GM19043 (cell line): Measurements from ENCODE around the gene ZSCAN31.
A peak's percentile ranks its signal among the peaks of the same experiment; 100 is the strongest.

Experiments used
- ATAC-seq: cut with Tn5 transposase; IDR thresholded peaks from one replicate; pipeline ENCODE4 v1.9.1; 2021; ENCODE audit warnings: low read depth; ENCODE audit not compliant: unreplicated experiment

ZSCAN31 gene

GRCh38 chr6:28353981-28354676, 18.2 kb upstream of the ZSCAN31 start:
- ATAC-seq: no peak

- no peak for ATAC-seq
These were observed 17.4 kb upstream of the ZSCAN31 start for GRCh38 chr6:28353356-28353755.

GRCh38 chr6:28351493-28351925, 15.6 kb upstream of the ZSCAN31 start:
- ATAC-seq: no peak

GRCh38 chr6:28351087-28351486, 15.1 kb upstream of the ZSCAN31 start:
- ATAC-seq: no peak

DNA sequence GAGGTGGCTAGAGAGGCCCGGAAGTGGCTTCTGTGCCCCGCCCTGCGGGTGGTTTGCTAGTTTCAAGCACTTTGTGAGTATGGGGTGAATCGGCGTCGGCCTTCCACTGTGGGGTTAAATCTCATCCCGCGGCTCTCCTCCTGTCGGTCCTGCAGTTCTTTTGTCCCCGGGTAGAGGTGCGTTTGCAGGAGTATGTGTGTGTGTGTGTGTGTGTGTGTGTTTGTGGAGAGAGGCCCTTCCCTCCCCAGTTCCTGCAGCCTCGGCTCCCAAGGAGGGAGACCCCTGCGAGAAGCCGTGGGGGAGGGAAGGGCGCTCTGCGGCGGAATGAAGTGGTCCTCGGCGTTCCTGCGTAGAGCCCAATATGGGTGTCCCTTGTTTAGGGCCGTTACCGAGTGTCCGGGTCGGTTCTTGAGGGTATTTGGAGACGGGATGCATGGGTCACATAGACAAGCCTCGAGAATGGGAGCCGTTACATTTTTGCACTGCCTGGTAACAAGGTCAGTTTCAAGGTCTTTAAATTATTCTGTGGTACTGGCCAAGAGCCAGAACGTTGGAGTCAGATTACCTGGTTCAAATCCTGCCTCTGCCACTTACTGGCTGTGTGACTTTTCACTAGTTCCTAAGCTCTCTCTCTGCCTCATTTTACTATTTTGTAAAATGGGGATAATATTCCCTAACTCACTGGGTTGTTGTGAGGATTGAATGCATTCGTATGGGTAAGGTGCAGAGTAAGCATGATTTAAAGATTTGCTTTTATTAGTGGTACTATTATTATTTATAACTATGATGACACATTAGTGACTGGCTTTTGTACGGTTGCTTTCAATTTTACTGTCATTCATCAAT, 14.2 kb upstream of the ZSCAN31 start, which contains the start of gene ZKSCAN3:
Gene ZKSCAN3, plus strand, starts transcription at position 56 of the 846 bp plus-strand sequence. CDS start 9,640 bp downstream, outside the sequence.
- ATAC-seq: peak; percentile 94

GRCh38 chr6:28349344-28349891, 13.5 kb upstream of the ZSCAN31 start:
- ATAC-seq: peak; percentile 24

DNA sequence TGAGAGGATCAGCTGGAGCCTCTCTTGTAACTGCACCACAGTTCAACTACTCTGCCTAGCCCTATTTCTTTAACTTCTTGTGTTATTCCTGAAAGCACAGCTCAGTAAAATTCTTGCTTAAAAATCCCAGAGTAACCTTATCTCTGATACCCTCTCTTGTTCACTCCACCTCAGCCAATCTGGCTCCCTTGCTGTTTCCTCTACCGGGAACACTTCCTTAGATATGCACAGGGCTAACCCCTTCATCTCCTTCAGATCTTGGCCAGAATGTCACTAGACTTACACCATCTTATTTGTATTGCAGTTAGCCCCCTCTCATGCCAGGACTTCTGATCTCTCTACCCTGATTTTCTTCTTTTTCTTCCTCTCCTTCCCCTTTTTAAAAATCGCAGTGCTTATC, 11.2 kb upstream of the ZSCAN31 start:
- no peak for ATAC-seq

- ATAC-seq: no peak
These were observed 9.3 kb upstream of the ZSCAN31 start for GRCh38 chr6:28345201-28345600.

GRCh38 chr6:28343898-28344677, 8.1 kb upstream of the ZSCAN31 start:
- no peak for ATAC-seq

GRCh38 chr6:28340310-28341095, 4.6 kb upstream of the ZSCAN31 start:
- ATAC-seq: no peak

- ATAC-seq: no peak
These were observed 1.2 kb upstream of the ZSCAN31 start for GRCh38 chr6:28337121-28337520.

- peak; percentile 42 for ATAC-seq
These were observed 554 bp upstream of the ZSCAN31 start for GRCh38 chr6:28336284-28337120.

- ATAC-seq: peak; percentile 6
These were observed 846 bp downstream of the ZSCAN31 start for GRCh38 chr6:28335040-28335563.

DNA sequence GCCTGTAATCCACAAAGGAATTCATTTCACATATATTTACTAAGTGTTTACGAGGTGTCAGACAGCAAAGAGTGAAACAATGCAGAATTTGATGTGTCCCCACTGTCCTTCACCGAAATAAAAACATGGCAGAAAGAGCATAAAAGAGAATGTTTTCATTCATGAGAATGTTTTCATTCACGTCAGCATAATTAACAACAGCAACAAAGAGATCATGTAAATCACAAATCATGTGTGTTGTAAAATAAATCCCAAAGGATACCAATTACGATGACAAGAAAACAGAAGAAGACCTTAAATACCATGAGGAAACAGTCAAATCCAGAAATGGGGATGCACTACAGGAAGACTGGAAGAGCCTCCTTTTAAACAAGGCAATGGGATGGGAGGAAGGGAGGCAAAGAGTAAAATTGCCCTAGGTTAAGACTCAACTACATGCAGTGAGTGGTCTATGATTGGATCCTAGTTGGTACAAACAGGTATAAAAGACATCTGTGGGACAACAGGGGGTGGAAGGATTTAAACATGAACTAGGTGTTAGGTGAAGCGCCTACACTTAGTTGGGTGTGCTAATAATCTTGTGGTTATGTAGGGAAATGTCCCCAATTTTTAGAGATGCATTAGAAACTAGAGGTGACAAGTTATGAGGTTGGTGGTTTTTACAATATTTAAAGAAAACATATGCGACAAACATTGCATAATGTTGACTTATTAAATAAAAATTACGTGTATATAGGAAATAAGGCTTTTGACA, 1.5 kb downstream of the ZSCAN31 start:
- no peak for ATAC-seq

- ATAC-seq: no peak
These were observed 2.3 kb downstream of the ZSCAN31 start for GRCh38 chr6:28333599-28334018.

DNA sequence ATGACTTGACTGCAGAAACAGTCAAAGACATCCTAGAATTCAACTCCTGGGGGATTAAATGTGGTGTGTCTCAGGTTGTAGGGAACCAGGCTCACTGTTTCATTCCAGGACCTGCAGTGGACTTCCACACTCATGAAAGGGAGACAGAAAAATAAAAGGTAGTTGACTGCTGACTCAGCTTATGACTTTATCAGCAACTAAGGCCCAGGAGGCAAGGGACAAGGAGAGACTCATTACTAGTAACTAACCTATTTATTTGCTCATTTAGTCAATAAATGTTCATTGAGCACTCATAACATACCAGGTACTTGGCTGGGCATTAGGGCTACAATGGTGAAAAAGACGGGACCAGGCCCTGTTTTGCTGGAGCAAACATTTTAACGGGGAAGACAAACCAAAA, 2.9 kb downstream of the ZSCAN31 start:
- no peak for ATAC-seq

- no peak for ATAC-seq
These were observed 5.9 kb downstream of the ZSCAN31 start for GRCh38 chr6:28330041-28330440.

DNA sequence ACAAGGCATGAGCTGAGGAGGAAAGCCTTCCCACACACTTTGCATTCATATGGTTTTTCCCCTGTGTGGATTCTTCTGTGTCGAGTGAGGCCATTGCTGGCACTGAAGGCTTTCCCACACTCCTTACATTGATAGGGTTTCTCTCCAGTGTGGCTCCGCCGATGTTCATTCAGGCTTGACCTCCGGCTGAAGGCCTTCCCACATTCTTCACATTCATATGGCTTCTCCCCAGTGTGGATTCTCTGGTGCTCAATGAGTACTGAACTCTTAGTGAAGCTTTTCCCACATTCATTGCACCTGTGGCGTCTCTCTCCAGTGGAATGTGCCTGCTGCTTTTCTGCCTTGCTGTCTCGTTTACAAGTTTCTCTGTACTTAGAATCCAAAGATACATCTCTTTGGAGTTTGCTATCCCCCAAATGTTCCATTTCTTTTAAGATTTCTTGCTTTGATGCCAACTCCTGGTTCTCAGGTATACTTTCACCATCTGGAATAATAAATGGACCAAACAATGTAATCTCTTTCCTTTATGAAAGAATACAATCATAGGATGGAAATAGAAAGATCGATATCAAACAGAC, 9.5 kb downstream of the ZSCAN31 start:
- ATAC-seq: no peak
